Endothelial cell of umbilical vein (primary cell): ENCODE data around the gene CDC42SE2. TPM values are rescaled to one million over a fixed set of nuclear protein-coding genes. Genes with fewer than 3 reads are reported as not detected.

Source experiments
- BruUV-seq: library from RNA; stranded (reverse); fragments of 400-500 nt; replicated peaks from 2 replicates; lab custom pipeline; 2021; lab: Mats Ljungman, UMichigan
- CTCF ChIA-PET: fragments of 300-600, 350-600 bp; sonication (Branson Sonifier 250); formaldehyde crosslinking; loops from one replicate; lab custom pipeline; 2021; ENCODE audit warnings: antibody characterized with exemption, inconsistent platforms; lab: Charles Lee
- POLR2A ChIA-PET: fragments of 300-600, 350-600 bp; sonication (Branson Sonifier 250); formaldehyde crosslinking; loops from one replicate; lab custom pipeline; 2021; ENCODE audit warnings: antibody characterized with exemption, inconsistent platforms; lab: Charles Lee
- DNase-seq: peaks from one replicate; pipeline ENCODE4 v3.0.0-alpha.2; 2011; ENCODE audit warnings: low read depth, low spot score
- FAIRE-seq: peaks from 2 replicates; lab custom pipeline; 2011; peaks lifted over from hg19 to GRCh38; lab: Jason Lieb, UNC
- H2AFZ ChIP-seq: 2 replicates; pipeline ENCODE4 v1.6.0; 2012; ENCODE audit warnings: low read depth, low read length, control low read depth, inconsistent platforms
- H3K27ac ChIP-seq: 2 replicates; pipeline ENCODE4 v1.5.1; 2011; ENCODE audit warnings: low read depth, mild to moderate bottlenecking, control low read depth, low read length, moderate library complexity; ENCODE audit not compliant: insufficient read depth
- H3K27me3 ChIP-seq, 2 experiments: 2 replicates each; pipeline versions ENCODE4 v1.6.0 to v1.6.1; 2011; ENCODE audit warnings: low read length in 2 of 2, mixed read lengths in 1 of 2; ENCODE audit not compliant: control insufficient read depth in 2 of 2, insufficient read depth in 2 of 2
- H3K36me3 ChIP-seq, 2 experiments: 2 replicates in 1 of 2; 3 replicates in 1 of 2; pipeline ENCODE4 v1.5.1; 2011; ENCODE audit warnings: low read length in 2 of 2, mild to moderate bottlenecking in 1 of 2, moderate library complexity in 1 of 2; ENCODE audit not compliant: control insufficient read depth in 2 of 2, insufficient read depth in 2 of 2; ENCODE audit errors: extremely low read depth in 1 of 2
- H3K4me1 ChIP-seq: 3 replicates; pipeline ENCODE4 v1.5.1; 2011; ENCODE audit warnings: mild to moderate bottlenecking, low read length; ENCODE audit not compliant: control insufficient read depth, insufficient read depth; ENCODE audit errors: extremely low read depth
- H3K4me2 ChIP-seq: 2 replicates; pipeline ENCODE4 v1.6.1; 2011; ENCODE audit warnings: low read length, control low read depth, mixed read lengths; ENCODE audit not compliant: insufficient read depth
- H3K4me3 ChIP-seq, 3 experiments: fragments of 200-600 bp in 1 of 3; sonication (generic), shearing (Covaris generic) in 1 of 3; replicated peaks in 1 of 3; 2 replicates each; pipeline ENCODE4 v1.5.1; 2011 to 2016; ENCODE audit warnings: control low read depth in 3 of 3, low read length in 3 of 3, mild to moderate bottlenecking in 2 of 3, inconsistent platforms in 1 of 3, low read depth in 1 of 3, moderate library complexity in 1 of 3; ENCODE audit not compliant: insufficient read depth in 1 of 3
- H3K79me2 ChIP-seq: 2 replicates; pipeline ENCODE4 v1.6.0; 2012; ENCODE audit warnings: low read length, inconsistent platforms; ENCODE audit not compliant: control insufficient read depth, insufficient read depth
- H3K9ac ChIP-seq: replicated peaks from 2 replicates; pipeline ENCODE3; 2011; ENCODE audit warnings: low read length, control low read depth; ENCODE audit not compliant: insufficient read depth; ENCODE audit errors: extremely low read depth
- H3K9me1 ChIP-seq: replicated peaks from 3 replicates; pipeline ENCODE4 v1.6.0; 2011; ENCODE audit warnings: mild to moderate bottlenecking, low read length; ENCODE audit not compliant: control insufficient read depth, insufficient read depth; ENCODE audit errors: extremely low read depth
- H3K9me3 ChIP-seq: replicated peaks from 2 replicates; pipeline ENCODE4 v1.5.1; 2012; ENCODE audit warnings: low read length, inconsistent platforms; ENCODE audit not compliant: control insufficient read depth, insufficient read depth
- H4K20me1 ChIP-seq: replicated peaks from 2 replicates; pipeline ENCODE3; 2011; ENCODE audit warnings: mild to moderate bottlenecking, low read length; ENCODE audit not compliant: control insufficient read depth, insufficient read depth; ENCODE audit errors: extremely low read depth
- CTCF ChIP-seq, 2 donors: IDR thresholded peaks; 1 replicate in 1 of 2; 2 replicates in 1 of 2; pipeline ENCODE4 v1.5.1; 2011; ENCODE audit warnings: low read length in 2 of 2, mild to moderate bottlenecking in 2 of 2, moderate library complexity in 2 of 2, control low read depth in 1 of 2, inconsistent platforms in 1 of 2, low read depth in 1 of 2; ENCODE audit not compliant: insufficient read depth in 1 of 2; ENCODE audit errors: extremely low read depth in 1 of 2
- EZH2 ChIP-seq: IDR thresholded peaks from 2 replicates; pipeline ENCODE4 v1.6.1; 2012; ENCODE audit warnings: borderline replicate concordance, low read depth, mild to moderate bottlenecking, moderate library complexity, low read length, inconsistent platforms; ENCODE audit not compliant: severe bottlenecking
- FOS ChIP-seq: IDR thresholded peaks from 2 replicates; pipeline ENCODE4 v1.6.1; 2011; ENCODE audit warnings: mild to moderate bottlenecking, low read length, moderate library complexity, borderline replicate concordance; ENCODE audit not compliant: insufficient read depth
- GATA2 ChIP-seq: IDR thresholded peaks from 2 replicates; pipeline ENCODE4 v1.7.0; 2011; ENCODE audit warnings: low read depth, mild to moderate bottlenecking, moderate library complexity, mixed read lengths, low read length; ENCODE audit not compliant: insufficient read length, insufficient read depth
- JUN ChIP-seq: IDR thresholded peaks from 2 replicates; pipeline ENCODE4 v1.6.1; 2011; ENCODE audit warnings: borderline replicate concordance, low read depth; ENCODE audit not compliant: insufficient read length, insufficient read depth
- MAX ChIP-seq: IDR thresholded peaks from 2 replicates; pipeline ENCODE4 v1.6.1; 2011; ENCODE audit not compliant: insufficient read depth, insufficient read length
- MYC ChIP-seq: IDR thresholded peaks from one replicate; pipeline ENCODE4 v1.6.1; 2011; ENCODE audit warnings: mild to moderate bottlenecking, low read depth, low read length
- POLR2A ChIP-seq: IDR thresholded peaks from 2 replicates; pipeline ENCODE4 v1.6.1; 2012; ENCODE audit warnings: low read depth, mild to moderate bottlenecking, control low read depth, low read length
- POLR2AphosphoS5 ChIP-seq: IDR thresholded peaks from 2 replicates; pipeline ENCODE4 v1.6.1; 2012; ENCODE audit warnings: low read depth, mild to moderate bottlenecking, control low read depth, low read length, moderate library complexity; ENCODE audit not compliant: insufficient read depth
- dilution Hi-C: fragments of 300-500 bp; cut with MboI; formaldehyde crosslinking; loops from one replicate; pipeline ENCODE4 v1.15.0; 2019; ENCODE audit warnings: low sequenced_read_pairs; ENCODE audit not compliant: extremely low pct_ligation_motif_present
- intact Hi-C: fragments of 100-400 bp; cut with micrococcal nuclease; formaldehyde crosslinking; loops from one replicate; pipeline ENCODE4 v1.10.0; 2022
- polyA plus RNA-seq, 4 experiments: library from polyadenylated mRNA; depleted of rRNA in 3 of 4; stranded (reverse) in 3 of 4; unstranded in 1 of 4; fragments of >200 nt; gene quantifications; 2 replicates each; pipeline versions ENCODE4 v1.2.1 to v1.2.3, GENCODE V29; 2011 to 2012; ENCODE audit warnings: missing spikeins in 1 of 4
- total RNA-seq: library from RNA; stranded (reverse); gene quantifications from 2 replicates; pipeline ENCODE4 v1.2.3, GENCODE V29; 2021

Gene CDC42SE2
- total and polyA plus RNA-seq, 2 donors (not counting 3 experiments of a cell fraction or from before 2014, with no cell fraction given): 14.7 to 21.9 TPM

GRCh38 chr5:131381777-131382176, 117.9 kb downstream of the CDC42SE2 start:
- Histone ChIP-seq H3K9me1 (no peaks in the 10 kb centered on the region), H3K79me2 (peaks cover 9% of the 10 kb centered on the region), H3K9me3 (no peaks in the 10 kb centered on the region), H4K20me1 (no peaks in the 10 kb centered on the region), H3K4me2 (no peak overlapping the region), H3K27ac (no peak overlapping the region), H2AFZ (no peak overlapping the region), H3K36me3 (no peaks in the 10 kb centered on the region), H3K4me3 (no peak overlapping the region), H3K4me1 (peaks cover 42% of the 10 kb centered on the region), H3K9ac (no peak overlapping the region), H3K27me3 (no peaks in the 10 kb centered on the region)
- FAIRE-seq (no peak), DNase-seq (no peak)
- dilution Hi-C loops (no loop called here), intact Hi-C loops (no loop called here)
- no peak for TF ChIP-seq EZH2
- TF ChIP-seq CTCF (IDR thresholded peaks at IDR 0.05; ENCODE audit: extremely low read depth in 1 of 2, insufficient read depth in 1 of 2, low read depth in 1 of 2, low read length in 2 of 2): no peak
- no peak for TF ChIP-seq GATA2
- no peak for TF ChIP-seq MYC
- no peak for TF ChIP-seq POLR2A
- no peak for TF ChIP-seq MAX
- TF ChIP-seq POLR2AphosphoS5: no peak
- TF ChIP-seq JUN: no peak
- no peak for TF ChIP-seq FOS
- ChIA-PET CTCF (interaction anchor here (0.8 to 2.0 kb wide), 15 partner anchors 9 to 510 kb away, joined by 3 to 20 read pairs (median 4); partner anchors contain the start of genes CDC42SE2 and HINT1), POLR2A (no interaction called here)
- no TSS peak for BruUV-seq
